Duodenal mucosa (tissue), 2 donors: Measurements from ENCODE around the gene HOMER2.
A peak's percentile ranks its signal among the peaks of the same experiment; 100 is the strongest.

Experiments used
- H3K27ac ChIP-seq: one replicate; pipeline ENCODE4 v1.7.0; 2013; ENCODE audit warnings: low read depth, low read length
- H3K27me3 ChIP-seq, 2 donors: one replicate each; pipeline ENCODE4 v1.7.0; 2013; ENCODE audit warnings: low read length in 2 of 2, control low read depth in 1 of 2; ENCODE audit not compliant: insufficient read depth in 2 of 2, control insufficient read depth in 1 of 2
- H3K36me3 ChIP-seq, 2 donors: one replicate each; pipeline ENCODE4 v1.7.0; 2013; ENCODE audit warnings: low read length in 2 of 2, control low read depth in 1 of 2; ENCODE audit not compliant: insufficient read depth in 2 of 2, control insufficient read depth in 1 of 2
- H3K4me1 ChIP-seq, 2 donors: one replicate each; pipeline ENCODE4 v1.7.0; 2013; ENCODE audit warnings: low read length in 2 of 2, control low read depth in 1 of 2; ENCODE audit not compliant: insufficient read depth in 2 of 2, control insufficient read depth in 1 of 2
- H3K4me3 ChIP-seq, 2 donors: one replicate each; pipeline ENCODE4 v1.7.0; 2013; ENCODE audit warnings: low read length in 2 of 2, low read depth in 1 of 2
- H3K9ac ChIP-seq, 2 donors: one replicate each; pipeline ENCODE4 v1.7.0; 2013; ENCODE audit warnings: low read length in 2 of 2, low read depth in 1 of 2
- H3K9me3 ChIP-seq, 2 donors: one replicate each; pipeline ENCODE4 v1.7.0; 2013; ENCODE audit warnings: low read length in 2 of 2, control low read depth in 1 of 2; ENCODE audit not compliant: control insufficient read depth in 1 of 2

HOMER2 gene

GRCh38 chr15:82985688-82986441 is 33.3 kb upstream of the HOMER2 start, which contains the start of gene RAMAC:
Gene RAMAC (plus strand): TSS chr15:82986210. CDS start chr15:82989019, 2,809 bp downstream.
- H3K36me3 ChIP-seq, result peaks cover 0 to 13% of the 10 kb centered on the region in 2 donors
- peaks cover 6 to 11% of the 10 kb centered on the region in 2 donors for H3K4me1 ChIP-seq
- H3K9ac ChIP-seq, result peak within 1 kb of the TSS; percentile 87 to 90
- peak within 1 kb of the TSS; percentile 96 to 99 for H3K4me3 ChIP-seq
- H3K27me3 ChIP-seq, result no peaks in the 10 kb centered on the region
- H3K27ac ChIP-seq, result peak within 1 kb of the TSS; percentile 56
- H3K9me3 ChIP-seq, result no peaks in the 10 kb centered on the region

- Histone ChIP-seq H3K9me3 (no peaks in the 10 kb centered on the region), H3K36me3 (no peaks in the 10 kb centered on the region), H3K27me3 (no peaks in the 10 kb centered on the region), H3K27ac (no peak overlapping the region), H3K4me1 (peaks cover 6% of the 10 kb centered on the region in 2 donors), H3K4me3 (no peak overlapping the region), H3K9ac (no peak overlapping the region)
These were observed 28.5 kb upstream of the HOMER2 start for GRCh38 chr15:82980981-82981380.

GRCh38 chr15:82979726-82980125 is 27.2 kb upstream of the HOMER2 start:
- Histone ChIP-seq H3K27ac (no peak overlapping the region), H3K36me3 (no peaks in the 10 kb centered on the region), H3K9me3 (no peaks in the 10 kb centered on the region), H3K9ac (no peak overlapping the region), H3K27me3 (no peaks in the 10 kb centered on the region), H3K4me1 (no peaks in the 10 kb centered on the region), H3K4me3 (no peak overlapping the region)

- no peak overlapping the region for H3K27ac ChIP-seq
- H3K36me3 ChIP-seq, result no peaks in the 10 kb centered on the region
- H3K4me1 ChIP-seq, result no peaks in the 10 kb centered on the region
- no peaks in the 10 kb centered on the region for H3K27me3 ChIP-seq
- no peaks in the 10 kb centered on the region for H3K9me3 ChIP-seq
- H3K9ac ChIP-seq, result no peak overlapping the region
- no peak overlapping the region for H3K4me3 ChIP-seq
These were observed 25.9 kb upstream of the HOMER2 start for GRCh38 chr15:82978438-82978837.

- no peaks in the 10 kb centered on the region for H3K27me3 ChIP-seq
- no peak overlapping the region for H3K9ac ChIP-seq
These were observed 24.6 kb upstream of the HOMER2 start for GRCh38 chr15:82977076-82977475.

GRCh38 chr15:82972990-82973389 is 20.5 kb upstream of the HOMER2 start:
- Histone ChIP-seq H3K9ac (no peak overlapping the region), H3K9me3 (no peaks in the 10 kb centered on the region), H3K27me3 (no peaks in the 10 kb centered on the region), H3K4me3 (no peak overlapping the region), H3K27ac (no peak overlapping the region), H3K36me3 (no peaks in the 10 kb centered on the region), H3K4me1 (no peaks in the 10 kb centered on the region)

More at GRCh38 chr15:82977076-82977475, 24.6 kb upstream of the HOMER2 start:
- H3K4me3 ChIP-seq, result no peak overlapping the region
- H3K9me3 ChIP-seq, result no peaks in the 10 kb centered on the region
- no peaks in the 10 kb centered on the region for H3K36me3 ChIP-seq
- no peak overlapping the region for H3K27ac ChIP-seq
- H3K4me1 ChIP-seq, result no peaks in the 10 kb centered on the region

- Histone ChIP-seq H3K4me1 (no peaks in the 10 kb centered on the region), H3K27me3 (no peaks in the 10 kb centered on the region), H3K27ac (no peak overlapping the region), H3K36me3 (no peaks in the 10 kb centered on the region), H3K9ac (no peak overlapping the region), H3K9me3 (no peaks in the 10 kb centered on the region), H3K4me3 (no peak overlapping the region)
These were observed 18.9 kb upstream of the HOMER2 start for GRCh38 chr15:82971218-82971984.

- no peak overlapping the region for H3K9ac ChIP-seq
- H3K36me3 ChIP-seq, result no peaks in the 10 kb centered on the region
- no peaks in the 10 kb centered on the region for H3K4me1 ChIP-seq
- H3K27me3 ChIP-seq, result no peaks in the 10 kb centered on the region
- no peak overlapping the region for H3K27ac ChIP-seq
- no peak overlapping the region for H3K4me3 ChIP-seq
- no peaks in the 10 kb centered on the region for H3K9me3 ChIP-seq
These were observed 18.2 kb upstream of the HOMER2 start for GRCh38 chr15:82970696-82971095.

GRCh38 chr15:82970078-82970686 is 17.7 kb upstream of the HOMER2 start:
- H3K36me3 ChIP-seq, result no peaks in the 10 kb centered on the region
- H3K4me3 ChIP-seq, result no peak overlapping the region
- H3K27ac ChIP-seq, result no peak overlapping the region
- H3K9me3 ChIP-seq, result no peaks in the 10 kb centered on the region
- no peaks in the 10 kb centered on the region for H3K27me3 ChIP-seq
- H3K9ac ChIP-seq, result no peak overlapping the region
- no peaks in the 10 kb centered on the region for H3K4me1 ChIP-seq

GRCh38 chr15:82969353-82969752 is 16.8 kb upstream of the HOMER2 start:
- Histone ChIP-seq H3K27me3 (no peaks in the 10 kb centered on the region), H3K36me3 (no peaks in the 10 kb centered on the region), H3K9me3 (no peaks in the 10 kb centered on the region), H3K4me1 (no peaks in the 10 kb centered on the region), H3K9ac (no peak overlapping the region), H3K27ac (no peak overlapping the region), H3K4me3 (no peak overlapping the region)
